PFSK-1 (cell line): ENCODE measurements around the gene DHX34.

ENCODE experiments used
- FOXP2 ChIP-seq: optimal IDR thresholded peaks from 2 replicates; pipeline ENCODE3; 2011; ENCODE audit warnings: borderline replicate concordance, control low read depth, inconsistent platforms; ENCODE audit not compliant: insufficient read depth; ENCODE audit errors: extremely low read length, extremely low read depth
- POLR2AphosphoS5 ChIP-seq: IDR thresholded peaks from 2 replicates; pipeline ENCODE4 v1.6.1; 2012; ENCODE audit warnings: low read depth, mild to moderate bottlenecking, control low read depth, low read length, moderate library complexity
- REST ChIP-seq, 2 experiments: IDR thresholded peaks; 2 replicates each; pipeline versions ENCODE4 v1.6.1 to v1.8.0; 2011 to 2012; ENCODE audit warnings: low read depth in 2 of 2, low read length in 2 of 2, control low read depth in 1 of 2, inconsistent platforms in 1 of 2, mild to moderate bottlenecking in 1 of 2, moderate library complexity in 1 of 2; ENCODE audit not compliant: insufficient read depth in 1 of 2
- SIN3A ChIP-seq: IDR thresholded peaks from 2 replicates; pipeline ENCODE4 v1.6.1; 2012; ENCODE audit warnings: mild to moderate bottlenecking, low read length, moderate library complexity, borderline replicate concordance; ENCODE audit not compliant: insufficient read depth
- TAF1 ChIP-seq: IDR thresholded peaks from 2 replicates; pipeline ENCODE4 v1.6.1; 2012; ENCODE audit warnings: low read length, control low read depth, borderline replicate concordance; ENCODE audit not compliant: insufficient read depth

Gene DHX34

DNA sequence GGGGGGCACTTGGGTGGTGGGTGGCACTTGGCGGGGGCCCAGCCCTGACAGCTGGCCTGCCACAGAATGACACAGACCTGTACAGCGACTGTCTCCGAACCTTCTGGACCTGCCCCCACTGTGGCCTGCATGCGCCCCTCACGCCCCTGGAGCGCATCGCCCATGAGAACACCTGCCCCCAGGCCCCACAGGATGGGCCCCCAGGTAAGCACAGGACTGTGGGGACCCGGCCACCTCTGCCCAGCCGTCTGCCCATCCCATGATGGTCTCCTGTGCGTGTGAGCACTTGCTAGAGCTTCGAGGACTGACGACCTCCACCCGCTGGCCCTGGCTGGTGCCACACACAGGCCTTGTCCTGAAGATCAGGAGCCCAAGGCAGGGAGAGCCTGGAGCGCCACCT lies 32.0 kb downstream of the DHX34 start:
- TF ChIP-seq TAF1, result no peak
- TF ChIP-seq POLR2AphosphoS5, result no peak
- no peak for TF ChIP-seq REST (IDR thresholded peaks at IDR 0.05; ENCODE audit: insufficient read depth in 1 of 2, low read depth in 2 of 2, low read length in 2 of 2)
- no peak for TF ChIP-seq FOXP2
- TF ChIP-seq SIN3A, result no peak

DNA sequence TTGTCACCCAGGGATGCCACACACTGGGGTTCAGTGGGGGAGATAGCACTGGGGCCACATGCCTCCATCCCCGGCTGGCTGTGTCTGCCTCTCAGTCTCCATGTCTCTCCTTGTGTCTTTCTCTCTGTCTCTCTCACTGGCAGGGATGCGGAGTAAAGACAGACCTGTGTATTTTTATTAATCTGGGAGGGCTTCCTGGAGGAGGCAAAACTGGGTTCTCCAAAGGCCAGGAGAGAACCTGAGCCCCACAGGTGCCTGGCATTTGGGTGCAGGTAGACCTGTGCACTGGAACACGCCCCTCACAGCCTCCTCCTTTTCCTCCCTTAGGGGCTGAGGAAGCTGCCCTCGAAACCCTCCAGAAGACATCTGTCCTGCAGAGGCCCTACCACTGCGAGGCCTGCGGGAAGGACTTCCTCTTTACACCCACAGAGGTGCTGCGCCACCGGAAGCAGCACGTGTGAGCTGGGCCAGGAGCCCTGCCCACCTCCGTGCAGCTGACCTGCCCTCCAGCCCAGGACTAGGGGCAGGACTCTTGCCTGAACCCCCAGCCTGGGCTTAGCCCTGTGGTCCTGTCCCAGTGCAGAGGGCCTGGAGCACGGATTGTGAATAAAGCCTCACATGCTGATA lies 32.7 kb downstream of the DHX34 start:
- TF ChIP-seq TAF1 (no peak), REST (IDR thresholded peaks at IDR 0.05; ENCODE audit: insufficient read depth in 1 of 2, low read depth in 2 of 2, low read length in 2 of 2) (no peak)

DNA sequence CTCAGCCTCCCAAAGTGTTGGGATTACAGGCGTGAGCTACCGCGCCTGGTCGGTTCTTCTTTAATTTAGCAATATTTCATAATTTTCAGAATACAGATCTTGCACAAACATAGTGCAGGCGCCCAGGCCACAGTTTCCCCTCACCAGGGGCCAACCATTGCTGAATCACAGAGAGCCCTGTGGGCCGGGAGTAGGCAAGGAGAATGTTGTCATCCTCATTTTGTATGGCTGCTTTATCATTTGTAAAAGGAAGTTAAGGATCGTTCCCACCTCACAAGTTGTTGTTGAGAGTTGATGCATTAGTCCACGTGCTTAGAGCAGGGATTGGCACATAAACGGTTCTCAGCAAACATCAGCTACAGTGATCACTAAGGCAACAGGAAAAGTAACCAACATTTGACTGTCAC lies 40.0 kb downstream of the DHX34 start:
- TF ChIP-seq SIN3A (no peak), POLR2AphosphoS5 (no peak), TAF1 (no peak), FOXP2 (no peak), REST (IDR thresholded peaks at IDR 0.05; ENCODE audit: insufficient read depth in 1 of 2, low read depth in 2 of 2, low read length in 2 of 2) (no peak)

DNA sequence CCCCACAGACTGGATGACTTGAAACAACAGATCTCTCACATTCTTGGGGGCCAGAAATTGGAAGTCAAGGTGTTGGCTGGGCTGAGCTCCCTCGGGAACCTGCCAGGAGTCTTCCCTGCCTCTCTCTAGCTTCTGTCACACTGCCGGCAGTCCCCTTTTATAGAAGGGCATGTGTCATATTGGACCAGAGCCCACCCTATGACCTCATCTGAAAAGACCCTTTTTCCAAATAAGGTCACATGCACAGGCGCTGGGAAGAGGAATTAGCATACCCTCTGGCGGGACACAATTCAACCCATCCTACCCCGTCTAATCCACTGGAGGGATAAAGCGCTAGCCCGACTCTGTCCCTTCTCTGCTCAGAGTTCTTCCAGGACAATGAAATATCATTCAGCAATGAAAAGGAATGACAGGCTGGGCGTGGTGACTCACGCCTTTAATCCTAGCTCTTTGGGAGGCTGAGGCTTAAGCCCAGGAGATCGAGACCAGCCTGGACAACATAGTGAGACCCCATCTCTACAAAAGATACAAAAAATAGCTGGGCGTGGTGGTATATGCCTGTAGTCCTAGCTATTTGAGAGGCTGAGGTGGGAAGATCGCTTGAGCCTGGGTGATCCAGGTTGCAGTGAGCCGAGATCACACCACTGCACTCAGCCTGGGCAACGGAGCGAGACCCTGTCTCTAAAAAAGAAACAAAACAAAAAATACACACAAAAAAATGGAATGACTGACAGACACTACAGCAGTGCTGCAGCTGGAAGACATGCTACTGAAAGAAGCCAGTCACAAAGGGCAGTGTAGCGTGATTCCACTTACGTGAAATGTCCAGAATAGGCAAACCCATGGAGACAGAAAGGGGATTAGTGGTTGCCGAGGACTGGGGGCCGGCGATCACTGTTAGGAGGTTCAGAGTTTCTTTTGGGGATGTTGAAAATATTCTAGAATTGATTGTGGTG lies 41.7 kb downstream of the DHX34 start:
- TF ChIP-seq TAF1, result no peak
- no peak for TF ChIP-seq SIN3A
- no peak for TF ChIP-seq FOXP2
- no peak for TF ChIP-seq REST (IDR thresholded peaks at IDR 0.05; ENCODE audit: insufficient read depth in 1 of 2, low read depth in 2 of 2, low read length in 2 of 2)
- no peak for TF ChIP-seq POLR2AphosphoS5
